Fibroblast of skin of right biceps (primary cell): ENCODE data around the gene PDCD11.
"Not testable (repeated sequence)": the region's sequence is repeated elsewhere in the genome, so short reads cannot be mapped to it uniquely, and the experiment has no call there.

Experiments used
- DNase-seq: peaks from one replicate; pipeline ENCODE4 v3.0.0-alpha.2; 2013

Gene PDCD11

DNA sequence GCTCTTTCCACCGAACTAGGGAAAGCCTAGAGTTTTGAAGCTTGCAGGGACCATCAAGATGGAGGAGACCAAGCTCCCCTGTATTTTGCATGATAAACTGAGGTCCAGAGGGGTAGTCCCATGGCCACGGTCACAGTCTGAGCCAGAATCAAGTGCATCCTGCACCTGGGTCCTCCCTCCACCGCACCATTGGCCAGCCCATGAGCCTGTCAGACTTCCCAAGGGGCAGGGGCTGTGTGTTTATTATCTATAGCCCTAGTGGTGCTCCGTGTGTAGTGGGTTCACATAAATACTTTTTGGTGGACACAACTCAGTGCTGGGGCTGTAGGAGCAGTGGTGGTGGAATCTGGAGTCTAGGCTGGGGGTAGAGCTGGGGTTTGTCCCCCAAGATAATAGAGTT lies 79.0 kb downstream of the PDCD11 start:
- no peak for DNase-seq

DNA sequence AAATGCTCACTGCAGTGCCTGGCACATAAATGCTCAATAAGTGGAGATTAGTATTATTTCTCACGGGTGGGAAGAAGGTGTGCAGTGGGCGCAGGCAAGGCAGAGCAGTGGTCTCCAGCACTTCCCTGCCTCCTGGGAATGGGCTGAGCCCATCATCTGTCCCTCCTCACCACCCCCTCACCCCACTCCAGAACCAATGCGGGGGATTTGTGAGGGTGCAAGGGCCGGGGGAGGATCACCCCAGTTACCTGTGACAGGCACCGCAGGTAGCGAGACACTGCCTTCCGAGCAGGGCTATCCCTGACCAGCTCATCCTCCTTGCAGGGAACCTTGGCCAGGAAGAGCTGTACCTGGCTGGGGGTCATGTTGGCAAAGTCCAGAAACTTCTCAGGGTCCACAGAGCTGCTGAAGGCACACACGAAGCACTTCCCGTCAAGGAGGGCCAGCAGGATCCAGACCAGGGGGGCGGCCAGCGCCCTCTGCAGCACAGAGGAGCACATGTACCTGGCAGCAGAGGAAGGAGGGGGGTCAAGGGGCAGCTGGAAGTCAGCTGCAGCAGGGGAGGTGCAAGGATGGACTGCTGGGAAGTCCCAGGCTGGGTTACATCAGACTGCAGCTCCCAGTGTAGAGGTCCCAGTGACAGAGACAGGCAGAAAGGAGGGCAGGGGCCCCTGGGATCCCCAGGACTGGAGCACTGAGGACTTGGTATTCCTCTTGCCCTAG lies 79.8 kb downstream of the PDCD11 start:
- DNase-seq, result no peak

DNA sequence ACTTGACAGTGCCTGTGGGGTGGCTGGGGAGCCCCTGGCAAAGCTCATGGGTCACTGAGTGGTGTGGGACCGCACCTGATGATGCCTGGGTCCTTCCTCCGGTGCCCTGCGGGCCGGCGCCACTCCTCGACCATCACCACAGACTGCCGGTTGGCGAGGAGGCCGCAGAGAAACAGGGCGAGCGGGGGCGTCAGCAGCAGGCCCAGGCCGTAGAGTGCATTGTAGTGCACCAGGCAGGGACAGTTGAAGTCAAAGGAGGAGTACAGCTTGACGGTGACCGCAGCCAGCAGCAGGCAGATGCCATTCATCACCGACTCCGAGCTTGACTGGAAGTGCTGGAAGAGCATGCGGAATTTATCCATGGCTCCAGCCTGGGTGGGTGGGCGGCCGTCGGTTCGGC lies 82.2 kb downstream of the PDCD11 start:
- DNase-seq, result no peak

DNA sequence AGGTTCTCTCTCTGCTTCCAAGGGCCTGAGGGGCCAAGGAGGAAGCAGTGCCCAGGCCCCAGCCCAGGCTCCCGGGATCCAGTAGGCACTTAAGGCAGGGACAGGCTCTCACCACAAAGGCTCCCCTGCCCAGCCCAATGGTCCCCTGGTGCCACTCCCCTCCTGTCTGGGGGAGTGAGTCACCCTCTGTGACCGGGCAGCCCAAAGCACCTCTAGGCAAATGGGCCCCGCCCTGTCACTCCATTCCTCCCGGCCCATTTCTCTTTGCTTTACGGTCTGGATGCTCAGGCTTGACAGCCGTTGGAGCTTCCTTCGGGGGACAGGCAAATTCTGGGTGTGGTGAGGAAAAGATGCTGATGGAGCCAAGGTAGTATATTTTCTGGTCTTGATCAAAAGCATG lies 82.7 kb downstream of the PDCD11 start, which contains the start of gene CALHM3:
Gene CALHM3 (minus strand): TSS at position 106 of the 400 bp plus-strand sequence. CDS start 208 bp downstream, outside the sequence.
- DNase-seq, result no peak

DNA sequence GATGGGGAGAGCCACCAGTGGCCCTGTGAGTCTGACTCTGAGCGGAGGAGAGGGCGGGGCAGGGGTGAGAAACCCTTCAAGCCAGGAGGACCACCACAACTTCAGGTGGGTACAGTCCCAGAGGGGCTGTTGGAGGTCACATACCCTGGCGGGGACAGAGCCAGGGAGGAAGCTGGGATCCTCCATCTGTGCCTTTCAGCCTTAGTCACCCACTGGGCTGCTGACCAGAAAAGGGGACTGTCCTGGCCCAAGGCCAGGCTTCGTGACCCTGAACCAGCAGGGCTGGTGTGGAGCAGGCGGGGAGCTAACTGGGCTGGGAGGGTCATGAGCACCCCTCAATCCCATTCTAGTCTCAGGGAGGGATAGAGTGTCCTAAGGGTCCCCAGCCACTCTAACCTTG lies 84.1 kb downstream of the PDCD11 start:
- no peak for DNase-seq

DNA sequence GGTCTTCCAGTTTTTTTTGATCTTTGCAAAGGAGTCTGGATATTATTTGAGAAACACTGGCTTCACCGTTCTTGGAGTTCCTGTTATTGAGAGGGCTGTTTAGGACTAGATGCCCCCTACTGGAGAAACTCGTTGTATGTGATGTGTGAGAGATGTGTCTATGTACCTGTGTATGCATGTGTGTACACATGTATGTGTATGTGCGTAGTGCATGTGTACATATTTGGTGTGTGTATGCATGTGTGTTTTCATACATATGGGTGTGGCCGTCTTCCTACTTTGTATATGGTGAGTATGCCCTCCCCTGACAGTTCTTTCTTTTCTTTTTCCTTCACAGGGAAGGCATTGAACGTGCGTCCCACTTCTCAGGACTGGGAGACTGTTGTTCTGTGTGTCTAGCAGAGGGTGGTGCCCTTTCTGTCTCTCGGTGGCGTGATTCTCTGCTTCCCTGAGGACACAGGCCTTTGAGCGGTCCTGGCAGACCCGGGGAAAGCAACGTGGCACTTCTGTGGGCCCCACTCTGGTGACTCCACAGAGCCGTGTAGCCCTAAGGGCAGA lies 85.6 kb downstream of the PDCD11 start:
- DNase-seq, result peak; percentile 55

DNA sequence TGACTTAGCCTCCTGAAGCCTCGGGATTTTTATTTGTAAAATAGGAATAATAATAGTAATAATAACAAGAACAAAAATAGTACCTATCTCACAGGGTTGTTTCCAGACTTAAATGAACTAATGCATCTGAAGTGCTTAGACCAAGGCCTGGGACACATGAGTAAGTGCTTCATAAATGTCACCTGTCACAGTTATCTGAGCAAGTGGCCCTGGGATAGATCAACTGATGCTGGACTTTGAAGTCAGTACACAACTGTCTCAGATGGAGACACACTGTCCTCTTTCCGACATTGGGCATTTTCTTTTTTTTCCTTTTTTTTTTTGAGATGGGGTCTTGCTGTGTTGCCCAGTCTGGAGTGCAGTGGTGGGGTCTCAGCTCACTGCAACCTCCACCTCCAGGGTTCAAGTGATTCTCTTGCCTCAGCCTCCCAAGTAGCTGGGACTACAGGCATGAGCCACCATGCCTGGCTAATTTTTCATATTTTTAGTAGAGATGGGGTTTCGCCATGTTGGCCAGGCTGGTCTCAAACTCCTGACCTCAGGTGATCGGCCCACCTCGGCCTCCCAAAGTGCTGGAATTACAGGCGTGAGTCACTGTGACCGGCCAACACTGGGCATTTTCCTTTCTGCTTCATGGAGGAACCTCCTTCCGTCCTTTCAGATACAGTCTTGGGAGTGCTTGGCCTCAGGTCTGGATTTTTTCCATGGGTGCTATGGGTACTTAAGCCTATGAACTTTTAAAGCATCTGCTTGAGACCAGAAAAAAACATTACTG lies 90.4 kb downstream of the PDCD11 start:
- DNase-seq, result not testable (repeated sequence)

DNA sequence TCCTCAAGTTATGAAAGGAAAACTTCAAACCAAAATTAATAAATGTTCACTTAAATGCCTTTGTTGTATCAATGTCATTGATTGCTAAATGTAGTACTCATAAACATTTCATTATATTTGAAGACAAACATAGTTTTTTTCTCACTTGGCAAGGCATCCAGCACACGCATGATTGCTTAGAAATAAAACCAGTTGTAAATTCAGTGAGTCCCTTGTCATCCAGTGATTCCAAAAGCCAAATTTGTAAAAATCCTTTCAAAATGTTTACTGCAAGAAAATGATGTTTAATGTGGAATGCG lies 90.9 kb downstream of the PDCD11 start:
- no peak for DNase-seq

DNA sequence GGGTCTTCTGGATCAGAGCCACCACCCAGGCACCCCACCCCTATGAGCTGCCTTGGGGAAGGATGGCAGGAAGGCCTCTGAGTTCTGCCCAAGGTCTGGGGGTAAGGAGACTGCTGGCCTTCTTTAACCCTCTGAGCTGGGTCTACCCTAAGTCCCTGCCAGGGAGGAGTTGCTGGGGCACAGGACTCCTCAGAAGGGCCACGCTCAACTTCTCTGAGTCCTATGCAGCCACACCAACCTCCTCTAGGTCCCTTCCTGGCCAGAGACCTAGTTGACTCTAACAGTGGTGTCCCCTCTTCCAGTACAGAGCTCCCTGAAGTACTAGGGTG lies 94.5 kb downstream of the PDCD11 start:
- DNase-seq, result no peak

DNA sequence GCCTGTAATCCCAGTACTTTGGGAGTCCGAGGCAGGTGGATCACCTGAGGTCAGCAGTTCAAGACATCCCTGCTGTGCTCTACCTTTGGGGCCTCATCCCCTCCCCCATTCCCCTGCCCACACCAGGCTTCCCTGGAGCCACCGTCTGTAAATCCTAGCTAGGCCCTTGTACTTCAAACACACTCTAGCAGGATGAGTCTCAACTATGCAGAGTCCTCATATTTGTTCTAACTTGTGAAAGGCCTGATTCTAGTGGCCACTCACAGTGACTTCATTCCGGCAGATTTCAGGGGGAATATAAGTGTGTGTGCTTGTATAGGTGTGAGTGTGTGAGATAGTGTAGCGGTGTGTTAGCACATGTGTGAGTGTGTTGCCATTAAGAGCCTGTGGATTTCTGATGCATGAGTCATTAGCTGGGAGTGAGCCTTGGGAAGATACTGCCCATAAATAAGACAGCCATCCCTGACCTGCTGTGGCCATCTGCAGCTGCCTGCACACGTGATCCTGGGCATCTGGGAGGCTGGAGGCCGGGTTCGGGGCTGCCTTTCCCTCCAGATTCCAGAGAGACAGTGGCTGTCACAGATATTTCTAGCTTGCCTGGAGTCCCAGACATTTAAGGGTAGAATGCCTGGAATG lies 95.4 kb downstream of the PDCD11 start:
- DNase-seq, result peak; percentile 93

DNA sequence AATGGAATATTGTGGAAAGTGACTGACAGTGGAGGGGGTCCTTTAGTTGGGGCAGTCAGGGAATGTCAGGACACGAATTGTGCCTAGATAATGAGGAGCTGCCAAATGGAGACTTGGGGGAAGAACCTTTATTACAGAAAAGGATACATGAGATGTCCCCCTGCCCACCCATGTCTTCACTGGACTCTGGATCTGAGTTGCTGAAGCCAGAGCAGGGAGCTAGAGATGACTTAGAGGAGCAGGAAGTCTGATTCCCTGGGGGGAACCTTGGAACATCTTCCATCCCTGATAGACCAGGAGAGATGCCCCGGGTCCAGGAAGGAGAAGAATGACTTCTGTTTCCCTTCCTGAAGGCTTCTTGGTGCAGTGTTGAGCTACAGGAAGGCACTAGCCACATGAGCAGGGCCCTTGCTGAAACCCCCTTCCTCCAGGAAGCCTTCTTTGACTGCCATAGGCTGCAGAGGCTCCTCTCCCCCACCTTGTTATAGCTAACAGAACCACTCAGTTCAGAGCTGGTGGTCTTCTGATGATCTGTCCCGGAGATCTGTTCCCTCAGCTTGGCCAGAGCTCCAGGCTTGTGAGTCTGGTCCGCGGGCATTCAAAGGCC lies 96.3 kb downstream of the PDCD11 start:
- DNase-seq, result no peak

DNA sequence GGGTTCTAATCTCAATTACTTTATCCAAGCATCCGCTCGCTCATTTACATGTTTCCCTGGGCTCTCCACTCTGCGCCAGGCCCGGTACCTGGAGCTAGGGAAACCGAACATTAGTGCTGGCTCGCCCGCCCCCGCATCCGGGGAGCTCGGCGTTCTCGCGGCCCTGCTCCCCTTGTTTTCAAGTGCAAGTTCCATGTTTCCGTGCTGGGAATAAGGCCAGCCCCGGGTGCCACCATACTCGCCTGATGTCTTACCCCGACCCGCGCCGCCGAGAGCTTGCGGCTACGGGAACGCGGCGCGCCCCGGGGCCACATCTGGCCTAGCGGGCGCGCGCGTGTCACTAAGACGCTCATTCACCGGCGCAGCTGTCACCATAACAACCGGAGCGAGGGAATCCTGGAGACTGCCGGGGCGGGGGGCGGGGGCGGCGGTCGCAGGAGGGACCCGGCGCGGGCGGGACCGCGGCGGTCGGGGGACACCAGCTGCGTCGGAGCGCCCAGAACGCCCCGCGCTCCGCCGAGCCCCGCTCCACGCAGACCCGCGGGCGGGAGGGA lies 97.0 kb downstream of the PDCD11 start, which contains the start of gene NEURL1:
Gene NEURL1 (plus strand): TSS at position 344 of the 554 bp plus-strand sequence. CDS start 683 bp downstream, outside the sequence.
- peak; percentile 8 for DNase-seq

DNA sequence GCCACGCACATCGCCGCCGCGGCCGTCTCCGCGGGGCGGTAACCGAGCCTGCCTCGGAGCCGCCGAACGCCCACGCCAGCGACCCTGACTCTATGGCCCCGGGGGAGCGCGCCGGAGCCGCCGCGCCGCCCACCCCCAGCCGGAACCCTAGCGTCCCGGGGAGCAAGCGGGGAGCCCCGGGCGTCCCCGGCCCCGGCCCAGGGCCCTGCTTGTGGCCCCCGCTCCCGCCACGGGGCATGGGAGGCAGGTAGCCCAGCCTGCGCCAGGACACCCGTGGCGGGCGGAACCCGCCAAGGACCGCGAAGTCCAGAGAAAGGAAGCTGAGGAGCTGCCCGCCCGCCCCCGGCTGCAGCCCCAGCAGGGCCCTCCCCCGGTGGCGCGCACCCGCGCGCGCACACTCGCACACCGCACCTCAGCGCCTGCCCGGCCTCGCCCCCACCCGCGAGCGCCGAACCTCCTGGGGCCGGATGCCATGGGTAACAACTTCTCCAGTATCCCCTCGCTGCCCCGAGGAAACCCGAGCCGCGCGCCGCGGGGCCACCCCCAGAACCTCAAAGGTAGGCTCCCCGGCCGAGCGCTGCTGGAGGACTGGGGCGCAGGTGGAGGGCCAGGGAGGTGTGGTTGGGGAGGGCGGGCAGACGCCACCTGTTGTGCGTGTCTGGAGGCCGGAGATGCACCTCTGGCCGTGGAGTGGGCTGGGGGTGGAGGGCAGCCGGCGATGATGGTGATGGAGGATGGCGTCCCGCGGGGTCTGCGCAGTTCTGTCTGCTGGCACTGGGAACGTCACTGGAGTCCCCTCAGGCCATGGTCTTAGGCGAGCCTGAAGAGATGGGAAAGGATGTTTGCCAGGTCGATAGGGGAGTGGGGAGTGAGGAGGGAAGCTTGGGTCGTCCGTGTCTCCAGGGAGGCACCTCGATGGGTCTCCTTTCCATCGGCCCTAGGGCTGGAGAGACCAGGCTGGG lies 97.8 kb downstream of the PDCD11 start:
- no peak for DNase-seq

DNA sequence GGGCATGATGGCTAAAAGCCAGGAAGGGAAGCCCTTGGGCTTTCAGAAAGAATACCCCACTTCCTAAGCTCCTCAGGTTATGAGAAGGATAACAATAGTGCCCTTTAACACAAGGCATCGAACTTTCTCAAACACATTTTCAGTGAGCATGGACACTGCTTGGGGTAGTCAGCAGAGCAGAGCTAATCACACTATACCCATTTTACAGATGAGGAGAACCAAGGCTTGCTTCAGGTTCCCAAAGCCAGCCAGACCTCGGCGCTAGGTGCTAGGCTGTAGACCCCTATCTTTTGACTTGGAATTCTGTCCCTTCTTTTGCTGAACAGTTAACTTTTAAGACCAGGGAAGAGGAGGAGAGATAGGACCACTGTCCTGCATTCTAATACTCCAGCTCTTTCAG lies 98.9 kb downstream of the PDCD11 start:
- DNase-seq, result no peak
